OCI-LY1 (cell line): Measurements from ENCODE around the gene LHX1.

ENCODE experiments used
- H2AFZ ChIP-seq: fragments of 200-600 bp; sonication (generic), shearing (Covaris generic); 2 replicates; pipeline ENCODE4 v1.6.0; 2014; ENCODE audit warnings: antibody characterized with exemption, mild to moderate bottlenecking, low read length
- H3F3A ChIP-seq: fragments of 200-600 bp; sonication (generic), shearing (Covaris generic); 2 replicates; pipeline ENCODE4 v1.6.0; 2014; ENCODE audit warnings: mild to moderate bottlenecking, antibody characterized with exemption, low read length, moderate library complexity; ENCODE audit not compliant: insufficient read depth
- H3K27ac ChIP-seq: fragments of 200-600 bp; sonication (generic); 2 replicates; pipeline ENCODE4 v1.5.1; 2014; ENCODE audit warnings: low read length, mixed run types, mild to moderate bottlenecking, low read depth; ENCODE audit not compliant: poor library complexity, severe bottlenecking
- H3K27me3 ChIP-seq: fragments of 200-600 bp; sonication (generic); 2 replicates; pipeline ENCODE4 v1.6.0; 2014; ENCODE audit warnings: antibody characterized with exemption, mild to moderate bottlenecking, low read length, moderate library complexity; ENCODE audit not compliant: insufficient read depth
- H3K36me3 ChIP-seq: fragments of 200-600 bp; sonication (generic); 2 replicates; pipeline ENCODE4 v1.6.1; 2014; ENCODE audit warnings: mild to moderate bottlenecking, antibody characterized with exemption, low read length, moderate library complexity, mixed read lengths; ENCODE audit not compliant: insufficient read depth
- H3K4me1 ChIP-seq: fragments of 200-600 bp; sonication (generic); 2 replicates; pipeline ENCODE4 v1.5.1; 2014; ENCODE audit warnings: mild to moderate bottlenecking, low read length, moderate library complexity; ENCODE audit not compliant: insufficient read depth, severe bottlenecking
- H3K4me2 ChIP-seq: fragments of 200-600 bp; sonication (generic), shearing (Covaris generic); 2 replicates; pipeline ENCODE4 v1.6.1; 2014; ENCODE audit warnings: low read length
- H3K4me3 ChIP-seq: fragments of 200-600 bp; sonication (generic); 2 replicates; pipeline ENCODE4 v1.5.1; 2014; ENCODE audit warnings: low read length, low read depth, mild to moderate bottlenecking, mixed read lengths; ENCODE audit not compliant: poor library complexity, severe bottlenecking
- H3K79me2 ChIP-seq: fragments of 200-600 bp; shearing (Covaris generic); 2 replicates; pipeline ENCODE4 v1.6.1; 2016; ENCODE audit warnings: mixed run types, low read length, mixed read lengths; ENCODE audit not compliant: insufficient read depth
- H3K9ac ChIP-seq: fragments of 200-600 bp; sonication (generic), shearing (Covaris generic); 2 replicates; pipeline ENCODE4 v1.6.1; 2014; ENCODE audit warnings: mild to moderate bottlenecking, low read length, mixed read lengths
- H3K9me2 ChIP-seq: fragments of 200-600 bp; sonication (generic), shearing (Covaris generic); 2 replicates; pipeline ENCODE4 v1.6.1; 2014; ENCODE audit warnings: low read depth, mild to moderate bottlenecking, low read length, mixed read lengths
- H3K9me3 ChIP-seq: fragments of 200-600 bp; shearing (Covaris generic); 2 replicates; pipeline ENCODE4 v1.6.1; 2014; ENCODE audit warnings: low read length, mixed read lengths
- H4K20me1 ChIP-seq: fragments of 200-600 bp; sonication (generic), shearing (Covaris generic); 2 replicates; pipeline ENCODE4 v1.6.0; 2016; ENCODE audit warnings: mild to moderate bottlenecking, low read length; ENCODE audit not compliant: insufficient read depth
- CTCF ChIP-seq: fragments of 200-600 bp; sonication (generic), shearing (Covaris generic); IDR thresholded peaks from 2 replicates; pipeline ENCODE4 v1.5.1; 2017; ENCODE audit warnings: mild to moderate bottlenecking, antibody characterized with exemption, low read length, moderate library complexity, mixed read lengths
- EZH2 ChIP-seq: fragments of 200-600 bp; sonication (generic), shearing (Covaris generic); IDR thresholded peaks from 2 replicates; pipeline ENCODE4 v1.8.0; 2017; ENCODE audit warnings: borderline replicate concordance, mixed run types, mild to moderate bottlenecking, antibody characterized with exemption, low read length, moderate library complexity, mixed read lengths

The LHX1 gene

GRCh38 chr17:36942019-36942599 is 4.8 kb downstream of the LHX1 start:
- Histone ChIP-seq H2AFZ (no peak overlapping the region), H3K9me2 (no peaks in the 10 kb centered on the region), H3K79me2 (no peaks in the 10 kb centered on the region), H4K20me1 (no peaks in the 10 kb centered on the region), H3K27me3 (no peaks in the 10 kb centered on the region; the same call in 1 of the 2 replicates), H3K36me3 (no peaks in the 10 kb centered on the region), H3F3A (no peaks in the 10 kb centered on the region), H3K4me3 (no peak overlapping the region), H3K9ac (no peak overlapping the region), H3K27ac (no peak overlapping the region), H3K9me3 (no peaks in the 10 kb centered on the region), H3K4me1 (no peaks in the 10 kb centered on the region), H3K4me2 (no peak overlapping the region)
- no peak for TF ChIP-seq CTCF
- TF ChIP-seq EZH2, result no peak

- Histone ChIP-seq H3K9me2 (no peaks in the 10 kb centered on the region), H3K9ac (no peak overlapping the region), H3K27me3 (no peaks in the 10 kb centered on the region; the same call in 1 of the 2 replicates), H3K27ac (no peak overlapping the region), H4K20me1 (no peaks in the 10 kb centered on the region), H3K4me1 (peaks cover 2% of the 10 kb centered on the region), H3K4me3 (no peak overlapping the region), H2AFZ (no peak overlapping the region), H3K36me3 (no peaks in the 10 kb centered on the region), H3K79me2 (no peaks in the 10 kb centered on the region), H3F3A (no peaks in the 10 kb centered on the region), H3K4me2 (no peak overlapping the region), H3K9me3 (no peaks in the 10 kb centered on the region)
- TF ChIP-seq EZH2, result no peak
- no peak for TF ChIP-seq CTCF
Observed at GRCh38 chr17:36942631-36943125, 5.4 kb downstream of the LHX1 start.

GRCh38 chr17:36943250-36944191 is 6.2 kb downstream of the LHX1 start:
- H4K20me1 ChIP-seq, result no peaks in the 10 kb centered on the region
- no peak overlapping the region for H3K27ac ChIP-seq
- no peak overlapping the region for H3K4me2 ChIP-seq
- H3F3A ChIP-seq, result no peaks in the 10 kb centered on the region
- H3K9ac ChIP-seq, result no peak overlapping the region
- no peaks in the 10 kb centered on the region for H3K36me3 ChIP-seq
- no peaks in the 10 kb centered on the region for H3K9me2 ChIP-seq
- H3K27me3 ChIP-seq, result no peaks in the 10 kb centered on the region; the same call in 1 of the 2 replicates
- no peak overlapping the region for H2AFZ ChIP-seq
- TF ChIP-seq EZH2 (no peak), CTCF (no peak)
- no peak overlapping the region for H3K4me3 ChIP-seq
- peaks cover 10% of the 10 kb centered on the region for H3K4me1 ChIP-seq
- H3K79me2 ChIP-seq, result no peaks in the 10 kb centered on the region
- no peaks in the 10 kb centered on the region for H3K9me3 ChIP-seq
